Measurements from ENCODE around the gene LDLR.

- TF ChIP-seq CTCF (IDR thresholded peaks at IDR 0.05) (no peak), POLR2A (IDR thresholded peaks at IDR 0.05) (no peak)
These were observed 91.1 kb downstream of the LDLR start for GRCh38 chr19:11180346-11180745.
